Skeletal muscle tissue (tissue), 4 donors: ENCODE measurements around the gene OXCT1. TPM values are rescaled to one million over a fixed set of nuclear protein-coding genes. Genes with fewer than 3 reads are reported as not detected.

Experiments used
- H3K27ac ChIP-seq: one replicate; pipeline ENCODE4 v1.7.0; 2013; ENCODE audit warnings: mild to moderate bottlenecking, low read depth, low read length, inconsistent platforms
- H3K27me3 ChIP-seq, 3 donors: one replicate each; pipeline ENCODE4 v1.7.0; 2013; ENCODE audit warnings: low read length in 3 of 3; ENCODE audit not compliant: control insufficient read depth in 3 of 3, insufficient read depth in 3 of 3
- H3K36me3 ChIP-seq, 3 donors: one replicate each; pipeline ENCODE4 v1.7.0; 2013; ENCODE audit warnings: low read length in 3 of 3; ENCODE audit not compliant: control insufficient read depth in 3 of 3, insufficient read depth in 3 of 3
- H3K4me1 ChIP-seq, 3 donors: one replicate each; pipeline ENCODE4 v1.7.0; 2013; ENCODE audit warnings: low read length in 3 of 3, mild to moderate bottlenecking in 3 of 3; ENCODE audit not compliant: control insufficient read depth in 3 of 3, insufficient read depth in 3 of 3
- H3K4me3 ChIP-seq, 3 donors: one replicate each; pipeline ENCODE4 v1.7.0; 2013; ENCODE audit warnings: low read length in 3 of 3
- H3K9ac ChIP-seq, 3 donors: one replicate each; pipeline ENCODE4 v1.7.0; 2013; ENCODE audit warnings: low read length in 3 of 3, mild to moderate bottlenecking in 3 of 3, moderate library complexity in 2 of 3, low read depth in 1 of 3
- H3K9me3 ChIP-seq, 3 donors: one replicate each; pipeline ENCODE4 v1.7.0; 2013; ENCODE audit warnings: low read length in 3 of 3; ENCODE audit not compliant: control insufficient read depth in 3 of 3
- total RNA-seq: library from RNA; depleted of rRNA; stranded (reverse); fragments of >200 nt; gene quantifications from one replicate; pipeline ENCODE4 v1.2.3, GENCODE V29; 2014
- donor health status: Osteomylitis.

Gene OXCT1
- total RNA-seq, 1 donor from 2014 or later = 12.5 TPM

- no peaks in the 10 kb centered on the region for H3K9me3 ChIP-seq
- no peaks in the 10 kb centered on the region for H3K27me3 ChIP-seq
- no peak overlapping the region for H3K4me3 ChIP-seq
- no peak overlapping the region for H3K9ac ChIP-seq
- no peak overlapping the region for H3K27ac ChIP-seq
- no peaks in the 10 kb centered on the region for H3K36me3 ChIP-seq
- peaks cover 5 to 11% (median 8%) of the 10 kb centered on the region in 3 donors for H3K4me1 ChIP-seq
Observed at GRCh38 chr5:41790038-41790776, 80.0 kb downstream of the OXCT1 start.

GRCh38 chr5:41789434-41789833 is 80.8 kb downstream of the OXCT1 start:
- Histone ChIP-seq H3K9me3 (no peaks in the 10 kb centered on the region), H3K27ac (no peak overlapping the region), H3K4me1 (peaks cover under 1 to 6% (median 4%) of the 10 kb centered on the region in 3 donors), H3K27me3 (no peaks in the 10 kb centered on the region), H3K4me3 (no peak overlapping the region), H3K36me3 (no peaks in the 10 kb centered on the region), H3K9ac (no peak overlapping the region)

GRCh38 chr5:41788941-41789368 is 81.3 kb downstream of the OXCT1 start:
- Histone ChIP-seq H3K4me3 (no peak overlapping the region), H3K4me1 (peaks cover 0 to 2% (median 0%) of the 10 kb centered on the region in 3 donors), H3K27me3 (no peaks in the 10 kb centered on the region), H3K36me3 (no peaks in the 10 kb centered on the region), H3K9ac (no peak overlapping the region), H3K27ac (no peak overlapping the region), H3K9me3 (no peaks in the 10 kb centered on the region)

GRCh38 chr5:41787265-41787664 is 83.0 kb downstream of the OXCT1 start:
- Histone ChIP-seq H3K4me1 (peaks cover 0 to 2% (median 0%) of the 10 kb centered on the region in 3 donors), H3K36me3 (no peaks in the 10 kb centered on the region), H3K4me3 (no peak overlapping the region), H3K27me3 (no peaks in the 10 kb centered on the region), H3K9me3 (no peaks in the 10 kb centered on the region), H3K27ac (no peak overlapping the region), H3K9ac (no peak overlapping the region)

- no peak overlapping the region for H3K9ac ChIP-seq
- no peaks in the 10 kb centered on the region for H3K9me3 ChIP-seq
- no peak overlapping the region for H3K4me3 ChIP-seq
- no peaks in the 10 kb centered on the region for H3K27me3 ChIP-seq
- H3K4me1 ChIP-seq = peaks cover 0 to 2% (median 0%) of the 10 kb centered on the region in 3 donors
- H3K27ac ChIP-seq = no peak overlapping the region
- H3K36me3 ChIP-seq = no peaks in the 10 kb centered on the region
Observed at GRCh38 chr5:41785061-41785460, 85.2 kb downstream of the OXCT1 start.

GRCh38 chr5:41778410-41778809 is 91.8 kb downstream of the OXCT1 start:
- Histone ChIP-seq H3K27ac (no peak overlapping the region), H3K4me1 (no peaks in the 10 kb centered on the region), H3K4me3 (no peak overlapping the region), H3K9me3 (no peaks in the 10 kb centered on the region), H3K27me3 (no peaks in the 10 kb centered on the region), H3K36me3 (no peaks in the 10 kb centered on the region), H3K9ac (no peak overlapping the region)

- H3K27me3 ChIP-seq = no peaks in the 10 kb centered on the region
- no peak overlapping the region for H3K9ac ChIP-seq
- H3K36me3 ChIP-seq = no peaks in the 10 kb centered on the region
- H3K27ac ChIP-seq = no peak overlapping the region
- no peaks in the 10 kb centered on the region for H3K4me1 ChIP-seq
- no peaks in the 10 kb centered on the region for H3K9me3 ChIP-seq
- no peak overlapping the region for H3K4me3 ChIP-seq
Observed at GRCh38 chr5:41776435-41776834, 93.8 kb downstream of the OXCT1 start.

GRCh38 chr5:41773799-41774198 is 96.4 kb downstream of the OXCT1 start:
- H3K36me3 ChIP-seq = no peaks in the 10 kb centered on the region
- H3K4me1 ChIP-seq = no peaks in the 10 kb centered on the region
- no peaks in the 10 kb centered on the region for H3K27me3 ChIP-seq
- no peaks in the 10 kb centered on the region for H3K9me3 ChIP-seq
- H3K4me3 ChIP-seq = no peak overlapping the region
- H3K27ac ChIP-seq = no peak overlapping the region
- no peak overlapping the region for H3K9ac ChIP-seq

GRCh38 chr5:41772785-41773442 is 97.3 kb downstream of the OXCT1 start:
- Histone ChIP-seq H3K9me3 (no peaks in the 10 kb centered on the region), H3K9ac (no peak overlapping the region), H3K27ac (no peak overlapping the region), H3K36me3 (no peaks in the 10 kb centered on the region), H3K4me1 (no peaks in the 10 kb centered on the region), H3K27me3 (no peaks in the 10 kb centered on the region), H3K4me3 (no peak overlapping the region)

- H3K4me3 ChIP-seq = no peak overlapping the region
- H3K27ac ChIP-seq = no peak overlapping the region
- H3K4me1 ChIP-seq = no peaks in the 10 kb centered on the region
- H3K36me3 ChIP-seq = no peaks in the 10 kb centered on the region
- no peaks in the 10 kb centered on the region for H3K9me3 ChIP-seq
- H3K9ac ChIP-seq = no peak overlapping the region
- H3K27me3 ChIP-seq = no peaks in the 10 kb centered on the region
Observed at GRCh38 chr5:41772056-41772455, 98.2 kb downstream of the OXCT1 start.
